Stomach (tissue), 4 donors: Measurements from ENCODE around the gene CNTD1.
A peak's percentile ranks its signal among the peaks of the same experiment; 100 is the strongest.

Experiments used
- EP300 ChIP-seq: sonication (generic); formaldehyde crosslinking; IDR thresholded peaks from one replicate; pipeline ENCODE4 v1.6.1; 2017; ENCODE audit warnings: antibody characterized with exemption
- POLR2A ChIP-seq, 4 donors: fragments of 450-650 bp; IDR thresholded peaks; one replicate each; pipeline ENCODE4 v1.6.1; 2016; ENCODE audit warnings: antibody characterized with exemption in 4 of 4, control low read depth in 2 of 4, mild to moderate bottlenecking in 1 of 4, moderate library complexity in 1 of 4
- POLR2AphosphoS5 ChIP-seq, 3 donors: sonication (generic); formaldehyde crosslinking; IDR thresholded peaks; one replicate each; pipeline ENCODE4 v1.6.1; 2016; ENCODE audit warnings: antibody characterized with exemption in 3 of 3
- TF ChIP-seq, protein P1 (sequence below), 7 experiments: fragments of 450-650 bp in 4 of 7; fragments of 200-600 bp in 3 of 7; sonication (generic) in 3 of 7; IDR thresholded peaks; one replicate each; pipeline ENCODE4 v1.5.1; 2016 to 2019; ENCODE audit warnings: antibody characterized with exemption in 7 of 7, control low read depth in 2 of 7, mild to moderate bottlenecking in 1 of 7

DNA sequence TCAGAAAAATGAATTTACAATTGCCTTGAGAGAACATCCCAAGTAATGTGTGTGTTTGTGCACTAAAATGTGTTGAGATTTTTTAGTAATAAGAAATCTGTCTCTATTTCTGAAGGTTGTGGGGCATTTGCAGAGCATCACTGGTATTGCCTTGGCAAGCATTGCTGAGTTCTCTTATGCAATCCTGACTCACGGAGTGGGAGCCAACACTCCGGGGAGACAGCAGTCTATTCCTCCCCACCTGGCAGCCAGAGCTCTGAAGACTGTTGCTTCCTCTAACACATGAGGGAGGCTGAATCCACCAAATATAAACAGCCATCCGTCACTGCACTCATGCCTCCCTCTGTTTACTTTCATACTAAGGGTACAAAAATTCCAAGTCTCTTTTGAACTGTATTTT lies 10.6 kb downstream of the CNTD1 start:
- TF ChIP-seq POLR2A (IDR thresholded peaks at IDR 0.05) (no peak), POLR2AphosphoS5 (IDR thresholded peaks at IDR 0.05) (peak in 1 of 3 donors; percentile 50), EP300 (no peak)
- TF ChIP-seq, protein P1, sequence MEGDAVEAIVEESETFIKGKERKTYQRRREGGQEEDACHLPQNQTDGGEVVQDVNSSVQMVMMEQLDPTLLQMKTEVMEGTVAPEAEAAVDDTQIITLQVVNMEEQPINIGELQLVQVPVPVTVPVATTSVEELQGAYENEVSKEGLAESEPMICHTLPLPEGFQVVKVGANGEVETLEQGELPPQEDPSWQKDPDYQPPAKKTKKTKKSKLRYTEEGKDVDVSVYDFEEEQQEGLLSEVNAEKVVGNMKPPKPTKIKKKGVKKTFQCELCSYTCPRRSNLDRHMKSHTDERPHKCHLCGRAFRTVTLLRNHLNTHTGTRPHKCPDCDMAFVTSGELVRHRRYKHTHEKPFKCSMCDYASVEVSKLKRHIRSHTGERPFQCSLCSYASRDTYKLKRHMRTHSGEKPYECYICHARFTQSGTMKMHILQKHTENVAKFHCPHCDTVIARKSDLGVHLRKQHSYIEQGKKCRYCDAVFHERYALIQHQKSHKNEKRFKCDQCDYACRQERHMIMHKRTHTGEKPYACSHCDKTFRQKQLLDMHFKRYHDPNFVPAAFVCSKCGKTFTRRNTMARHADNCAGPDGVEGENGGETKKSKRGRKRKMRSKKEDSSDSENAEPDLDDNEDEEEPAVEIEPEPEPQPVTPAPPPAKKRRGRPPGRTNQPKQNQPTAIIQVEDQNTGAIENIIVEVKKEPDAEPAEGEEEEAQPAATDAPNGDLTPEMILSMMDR (IDR thresholded peaks at IDR 0.05) = no peak
